HG03521 (cell line): Measurements from ENCODE around the gene PSTPIP1.

Experiments
- ATAC-seq: cut with Tn5 transposase; IDR thresholded peaks from one replicate; pipeline ENCODE4 v1.9.1; 2021; ENCODE audit warnings: mild to moderate bottlenecking, moderate library complexity; ENCODE audit not compliant: unreplicated experiment

The PSTPIP1 gene

DNA sequence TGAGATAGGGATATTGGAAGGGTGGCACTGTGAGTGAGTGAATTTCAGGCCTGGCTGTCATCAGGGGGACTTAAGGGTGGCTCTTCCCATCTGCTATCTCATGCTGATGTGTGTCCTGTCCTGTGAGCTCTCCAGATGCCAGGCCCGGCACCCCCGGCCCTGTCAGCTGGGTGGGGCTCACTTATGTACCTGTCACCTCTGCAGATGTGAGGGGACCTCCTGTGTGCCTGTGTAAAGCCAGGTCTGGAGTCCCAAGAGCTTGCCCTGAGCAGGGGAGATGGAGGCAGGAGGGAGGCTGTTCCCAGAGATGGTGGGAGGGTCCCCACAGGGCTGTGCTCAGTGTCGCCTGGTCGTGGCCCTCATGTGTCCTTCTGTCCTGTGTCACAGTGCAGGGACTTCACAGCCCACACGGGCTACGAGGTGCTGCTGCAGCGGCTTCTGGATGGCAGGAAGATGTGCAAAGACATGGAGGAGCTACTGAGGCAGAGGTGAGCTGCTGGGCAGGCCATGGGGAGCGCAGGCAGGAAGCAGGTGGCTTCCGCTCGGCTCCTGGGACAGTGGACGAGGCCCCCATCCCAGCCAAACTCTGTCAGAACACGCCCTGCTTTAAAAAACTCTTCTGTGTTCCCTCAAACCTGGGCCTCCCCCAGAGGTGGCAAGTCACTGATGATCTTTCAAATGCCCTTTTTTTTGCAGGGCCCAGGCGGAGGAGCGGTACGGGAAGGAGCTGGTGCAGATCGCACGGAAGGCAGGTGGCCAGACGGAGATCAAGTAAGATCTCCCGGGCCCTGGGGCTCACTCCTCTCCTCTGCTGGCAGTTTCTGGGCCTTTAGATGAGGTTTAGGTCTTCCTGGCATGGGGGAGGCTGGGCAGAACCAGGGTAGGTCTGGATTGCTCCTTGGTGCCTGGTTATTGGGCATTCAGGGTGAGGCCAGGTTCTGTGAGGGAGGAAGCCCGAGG is 23.1 kb downstream of the PSTPIP1 start:
- ATAC-seq, result no peak

- ATAC-seq, result no peak
These were observed 24.0 kb downstream of the PSTPIP1 start for GRCh38 chr15:77018796-77019505.

DNA sequence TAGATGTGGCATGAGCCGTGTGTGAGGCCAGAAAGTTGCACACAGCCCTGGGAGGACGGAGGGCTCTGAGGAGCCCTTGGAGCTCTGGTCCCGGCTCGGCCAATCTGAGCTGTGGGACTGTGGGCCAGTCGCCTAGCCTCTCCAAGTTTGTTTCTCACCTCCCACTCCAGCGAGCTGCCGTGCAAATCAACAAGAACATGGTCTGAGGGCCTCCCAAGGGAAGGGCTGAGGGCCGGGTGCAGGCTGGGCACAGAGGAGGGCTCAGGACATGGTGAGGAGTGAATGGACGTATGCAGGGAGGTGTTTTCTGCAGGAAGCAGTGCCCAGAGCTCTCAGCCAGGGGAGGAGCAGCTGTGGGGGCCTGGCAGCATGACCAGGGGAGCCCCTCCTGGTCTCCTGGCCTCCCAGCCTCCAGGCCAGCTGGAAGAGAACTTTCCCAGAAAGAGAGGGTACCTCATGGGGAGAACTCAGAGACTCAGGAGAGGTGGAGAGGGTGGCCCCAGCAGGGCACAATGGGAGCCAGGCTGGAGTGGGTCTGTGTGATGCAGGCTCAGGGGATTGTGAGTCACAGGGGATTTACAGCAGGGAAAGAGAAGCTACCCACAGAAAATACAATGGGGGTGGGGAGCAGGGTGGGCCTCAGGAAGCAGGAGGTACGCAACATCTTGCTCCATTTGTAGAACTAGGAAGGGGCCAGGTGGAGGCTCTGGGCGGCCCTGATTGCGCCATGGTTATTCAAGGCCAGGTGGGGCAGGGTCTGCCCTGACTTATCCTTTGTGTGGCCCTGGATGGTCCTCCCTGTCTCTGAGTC is 24.8 kb downstream of the PSTPIP1 start:
- no peak for ATAC-seq

GRCh38 chr15:77020348-77021087 is 25.6 kb downstream of the PSTPIP1 start:
- ATAC-seq, result no peak

DNA sequence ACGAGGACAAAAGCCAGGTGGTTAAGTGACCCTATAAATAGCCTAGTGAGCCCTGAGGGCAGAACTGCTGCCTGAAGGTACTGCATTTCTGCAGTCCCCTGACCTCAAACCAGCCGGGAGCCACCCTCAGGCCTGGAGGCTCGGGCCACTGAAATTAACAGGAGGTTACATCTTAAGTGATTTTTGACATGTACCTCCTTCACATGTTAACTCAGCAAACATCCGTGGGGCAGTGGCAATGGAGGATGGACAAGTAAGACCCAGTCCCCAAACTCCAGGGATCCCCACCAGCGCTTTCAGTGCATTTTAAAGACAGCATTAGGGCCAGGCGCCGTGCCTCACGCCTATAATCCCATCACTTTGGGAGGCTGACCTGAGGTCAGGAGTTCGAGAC is 26.2 kb downstream of the PSTPIP1 start:
- ATAC-seq, result no peak

DNA sequence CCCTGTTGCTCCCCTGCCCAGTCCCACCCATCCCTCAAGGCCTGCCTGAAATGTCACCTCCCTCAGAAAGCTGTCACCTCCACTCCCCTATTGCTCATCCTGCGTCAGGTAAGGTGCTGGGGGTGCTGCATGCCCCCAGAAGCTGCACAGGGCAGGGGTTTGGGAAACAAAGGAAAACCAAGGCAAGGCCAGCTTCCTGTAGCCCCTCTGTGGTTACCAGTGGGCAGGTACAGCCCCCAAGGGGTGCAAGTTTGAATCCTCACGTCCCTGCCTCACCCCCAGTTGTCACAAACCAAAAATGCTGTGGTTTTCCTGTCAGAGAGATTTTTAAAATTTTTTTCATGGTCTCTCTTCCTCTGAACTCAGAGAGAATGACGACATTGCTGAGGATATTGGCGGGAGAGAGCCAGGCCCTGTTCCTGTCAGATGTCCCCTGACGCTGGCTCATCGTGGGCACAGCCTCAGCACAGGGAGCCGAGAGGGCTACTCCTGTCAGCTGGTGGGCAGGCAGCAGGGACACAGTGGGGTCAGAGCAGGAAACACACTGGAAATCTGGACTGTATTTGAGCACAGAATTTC is 27.0 kb downstream of the PSTPIP1 start:
- ATAC-seq, result no peak

- no peak for ATAC-seq
These were observed 28.0 kb downstream of the PSTPIP1 start for GRCh38 chr15:77022646-77023575.

GRCh38 chr15:77023576-77024272 is 28.8 kb downstream of the PSTPIP1 start:
- ATAC-seq, result no peak

DNA sequence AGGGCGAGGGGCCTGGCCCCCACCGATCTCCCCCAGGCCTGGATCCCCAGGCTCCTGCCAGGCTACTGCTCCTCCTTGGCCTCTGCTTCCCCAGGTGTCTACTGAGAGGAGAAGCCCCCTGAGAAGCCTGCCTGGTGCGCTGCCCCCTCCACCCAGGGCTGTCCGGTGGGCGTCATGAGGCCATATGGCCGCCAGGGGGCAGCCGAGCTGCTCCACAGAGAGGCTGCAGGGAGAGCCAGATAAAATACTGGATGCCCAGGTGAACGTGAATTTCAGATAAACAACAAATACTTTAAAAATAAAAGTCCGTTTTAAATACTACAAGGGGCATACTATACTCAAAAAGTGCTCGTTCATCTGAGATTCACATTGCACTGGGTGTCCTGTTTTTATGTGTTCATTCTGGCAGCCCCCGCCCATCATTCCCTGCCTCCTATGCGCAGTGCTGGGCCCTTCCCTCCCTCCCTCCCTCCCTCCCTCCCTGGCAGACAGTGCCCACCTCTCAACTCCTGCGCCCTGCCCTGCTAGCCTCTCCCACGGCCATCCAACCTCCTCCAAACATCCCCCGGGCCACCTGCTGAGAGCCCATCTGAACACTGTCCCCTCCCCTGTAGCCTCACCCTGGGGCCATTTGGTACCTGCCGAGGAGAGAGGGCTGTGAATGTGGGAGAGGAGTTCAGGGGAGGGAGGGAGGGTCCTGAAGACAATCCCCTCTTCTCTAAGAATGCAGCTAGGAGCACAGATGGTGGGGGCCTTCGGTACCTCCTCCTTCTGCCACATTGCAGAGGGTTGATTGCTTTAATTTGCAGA is 29.6 kb downstream of the PSTPIP1 start:
- no peak for ATAC-seq

GRCh38 chr15:77025083-77025901 is 30.4 kb downstream of the PSTPIP1 start:
- ATAC-seq, result no peak

GRCh38 chr15:77025941-77026411 is 31.1 kb downstream of the PSTPIP1 start:
- ATAC-seq, result no peak

DNA sequence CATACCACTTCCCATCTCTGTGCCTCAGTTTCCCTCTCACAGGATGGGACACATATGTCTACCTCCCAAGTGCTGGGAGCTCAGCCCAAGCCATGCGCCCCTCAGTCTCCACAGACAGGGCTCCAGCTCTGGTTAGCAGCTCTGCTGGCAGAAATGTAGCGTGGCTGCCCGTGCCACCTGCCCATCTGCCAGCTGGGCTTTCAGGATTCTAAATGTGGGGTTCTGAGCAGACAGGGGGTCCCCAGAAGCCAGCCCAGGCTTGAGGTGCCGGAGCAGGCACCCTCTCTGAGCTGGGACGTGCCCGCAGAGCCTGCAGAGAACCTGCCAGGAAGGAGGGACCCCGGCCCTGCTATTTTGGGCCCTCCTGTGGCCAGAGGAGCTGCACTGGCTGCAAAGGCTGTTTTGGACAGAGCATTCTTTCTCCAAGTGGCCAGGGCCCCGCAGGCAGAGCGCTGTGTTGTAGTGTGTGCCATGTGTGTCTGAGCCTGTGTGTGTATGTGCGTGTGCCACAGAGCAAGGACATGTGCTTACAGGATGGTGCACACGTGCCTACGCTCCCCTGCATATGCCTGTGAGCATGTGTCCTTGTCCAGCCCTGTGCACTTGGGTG is 31.7 kb downstream of the PSTPIP1 start:
- ATAC-seq, result no peak

DNA sequence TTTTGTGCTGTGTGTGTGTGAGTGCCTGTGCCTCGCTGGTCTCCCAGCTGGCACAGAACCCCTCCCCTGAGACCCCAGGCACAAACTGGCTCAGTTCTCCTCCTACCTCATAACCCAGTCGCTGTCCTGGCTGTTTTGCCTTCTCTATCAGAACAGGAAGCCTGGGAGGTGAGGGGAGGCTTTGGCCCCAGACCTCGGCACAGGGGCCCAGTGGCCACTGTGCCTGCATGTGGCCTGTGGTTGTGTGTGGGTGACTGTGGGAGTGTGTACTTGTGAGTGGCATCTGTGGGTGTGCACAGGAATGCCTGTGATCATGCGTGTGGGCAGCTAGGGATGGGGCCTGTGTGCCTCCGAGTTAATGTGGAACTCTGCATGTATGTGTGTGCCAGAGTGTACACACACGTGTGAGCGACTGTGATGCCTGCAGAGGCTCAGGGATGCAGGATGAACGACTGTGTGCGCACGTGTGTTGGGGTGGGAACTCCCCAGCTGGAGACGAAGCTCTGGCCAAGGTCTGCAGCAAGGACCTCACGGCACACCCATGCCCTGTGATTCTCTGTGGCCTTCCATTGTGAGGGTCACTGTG is 32.3 kb downstream of the PSTPIP1 start:
- ATAC-seq, result no peak

GRCh38 chr15:77027697-77028450 is 32.9 kb downstream of the PSTPIP1 start:
- no peak for ATAC-seq
